Common myeloid progenitor, CD34-positive (primary cell): Measurements from ENCODE around the gene SCART1.
"Not testable (repeated sequence)": the region's sequence is repeated elsewhere in the genome, so short reads cannot be mapped to it uniquely, and the experiment has no call there.

Experiments used
- CTCF ChIA-PET: fragments of 350-600 bp; sonication (Branson Sonifier 250); formaldehyde crosslinking; loops from one replicate; lab custom pipeline; 2021; ENCODE audit warnings: antibody characterized with exemption; lab: Charles Lee
- POLR2A ChIA-PET: fragments of 350-600 bp; sonication (Branson Sonifier 250); formaldehyde crosslinking; loops from one replicate; lab custom pipeline; 2021; ENCODE audit warnings: antibody characterized with exemption; lab: Charles Lee
- DNase-seq, 3 donors: peaks; one replicate each; pipeline versions ENCODE4 v3.0.0 to v3.0.0-alpha.2; 2013
- H3K27ac ChIP-seq, 2 experiments: 1 replicate in 1 of 2; 2 replicates in 1 of 2; pipeline ENCODE4 v1.7.0; 2013; ENCODE audit warnings: inconsistent platforms in 2 of 2, low read length in 2 of 2, mild to moderate bottlenecking in 2 of 2, low read depth in 1 of 2, moderate library complexity in 1 of 2; ENCODE audit not compliant: severe bottlenecking in 2 of 2, insufficient read depth in 1 of 2, poor library complexity in 1 of 2
- H3K27me3 ChIP-seq, 5 experiments: replicated peaks in 2 of 5; 1 replicate in 3 of 5; 2 replicates in 2 of 5; pipeline versions ENCODE4 v1.6.1 to v1.7.0; 2013; ENCODE audit warnings: low read length in 4 of 5, mild to moderate bottlenecking in 2 of 5, moderate library complexity in 2 of 5, inconsistent platforms in 1 of 5; ENCODE audit not compliant: insufficient read depth in 5 of 5, control insufficient read depth in 4 of 5
- H3K36me3 ChIP-seq, 4 experiments: 1 replicate in 2 of 4; 2 replicates in 2 of 4; pipeline versions ENCODE4 v1.6.1 to v1.7.0; 2013; ENCODE audit warnings: low read length in 3 of 4, control low read depth in 1 of 4, mild to moderate bottlenecking in 1 of 4; ENCODE audit not compliant: control insufficient read depth in 4 of 4, insufficient read depth in 4 of 4
- H3K4me1 ChIP-seq, 4 experiments: 1 replicate in 3 of 4; 2 replicates in 1 of 4; pipeline versions ENCODE4 v1.6.1 to v1.7.1; 2013; ENCODE audit warnings: low read length in 3 of 4, mild to moderate bottlenecking in 3 of 4, control low read depth in 1 of 4, inconsistent platforms in 1 of 4, moderate library complexity in 1 of 4; ENCODE audit not compliant: control insufficient read depth in 4 of 4, insufficient read depth in 4 of 4; ENCODE audit errors: control extremely low read depth in 1 of 4
- H3K4me3 ChIP-seq, 7 experiments: 1 replicate in 4 of 7; 2 replicates in 3 of 7; pipeline versions ENCODE4 v1.5.1 to v1.7.0; 2013; ENCODE audit warnings: mild to moderate bottlenecking in 7 of 7, low read length in 6 of 7, moderate library complexity in 6 of 7, inconsistent platforms in 2 of 7, low read depth in 2 of 7, control low read depth in 1 of 7; ENCODE audit not compliant: insufficient read depth in 4 of 7, control insufficient read depth in 1 of 7; ENCODE audit errors: extremely low read depth in 1 of 7
- H3K9me3 ChIP-seq, 5 experiments: 1 replicate in 4 of 5; 2 replicates in 1 of 5; pipeline versions ENCODE4 v1.6.1 to v1.7.1; 2013; ENCODE audit warnings: low read length in 4 of 5, mild to moderate bottlenecking in 2 of 5, inconsistent platforms in 1 of 5, low read depth in 1 of 5, moderate library complexity in 1 of 5; ENCODE audit not compliant: control insufficient read depth in 4 of 5, insufficient read depth in 2 of 5; ENCODE audit errors: control extremely low read depth in 1 of 5
- WGBS: methylation state at CpG from one replicate; pipeline ENCODE4 v1.1.5; 2013; ENCODE audit not compliant: insufficient coverage; 5-methylcytosine and 5-hydroxymethylcytosine counted together

Gene SCART1

DNA sequence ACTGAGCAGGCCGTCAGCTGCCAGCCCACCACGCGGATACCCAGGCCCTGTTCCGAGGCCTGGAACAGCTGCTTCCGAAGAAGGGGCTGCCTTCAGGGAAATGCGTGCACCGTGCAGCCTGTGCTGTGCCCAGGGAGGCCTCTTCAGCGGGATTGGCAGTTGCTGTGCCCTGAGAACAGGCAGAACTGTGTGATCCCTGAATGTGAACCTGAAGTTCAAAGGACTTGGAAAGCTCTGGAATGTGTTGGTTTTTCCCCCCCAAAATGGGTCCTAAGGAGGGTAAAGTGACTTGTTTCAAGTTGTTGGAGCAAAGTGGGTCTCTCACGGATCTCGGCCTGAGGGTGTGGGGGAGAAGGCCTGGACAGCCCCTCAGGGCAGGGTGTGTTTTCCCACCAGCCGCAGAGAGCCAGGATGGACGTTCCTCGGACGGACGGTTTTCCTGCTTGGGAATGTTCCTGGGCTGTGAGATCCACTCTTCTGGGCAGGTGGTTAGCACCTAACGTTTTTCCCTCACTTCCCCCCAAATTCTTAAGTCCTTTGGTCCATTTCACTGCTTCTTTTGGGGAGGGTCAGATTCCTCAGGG, 31.4 kb upstream of the SCART1 start:
- Histone ChIP-seq H3K4me3 (no peak overlapping the region), H3K36me3 (peaks cover 0 to 34% (median 15%) of the 10 kb centered on the region in 4 experiments), H3K9me3 (no peaks in the 10 kb centered on the region), H3K4me1 (peaks cover 0 to 8% (median 3%) of the 10 kb centered on the region in 4 experiments), H3K27me3 (peaks cover 0 to 24% (median 9%) of the 10 kb centered on the region in 5 experiments), H3K27ac (no peak overlapping the region)
- CTCF ChIA-PET, result no interaction called here
- POLR2A ChIA-PET, result no interaction called here
- no peak for DNase-seq
- WGBS, result 97% methylated on average over 15 of the region's 16 CpGs

DNA sequence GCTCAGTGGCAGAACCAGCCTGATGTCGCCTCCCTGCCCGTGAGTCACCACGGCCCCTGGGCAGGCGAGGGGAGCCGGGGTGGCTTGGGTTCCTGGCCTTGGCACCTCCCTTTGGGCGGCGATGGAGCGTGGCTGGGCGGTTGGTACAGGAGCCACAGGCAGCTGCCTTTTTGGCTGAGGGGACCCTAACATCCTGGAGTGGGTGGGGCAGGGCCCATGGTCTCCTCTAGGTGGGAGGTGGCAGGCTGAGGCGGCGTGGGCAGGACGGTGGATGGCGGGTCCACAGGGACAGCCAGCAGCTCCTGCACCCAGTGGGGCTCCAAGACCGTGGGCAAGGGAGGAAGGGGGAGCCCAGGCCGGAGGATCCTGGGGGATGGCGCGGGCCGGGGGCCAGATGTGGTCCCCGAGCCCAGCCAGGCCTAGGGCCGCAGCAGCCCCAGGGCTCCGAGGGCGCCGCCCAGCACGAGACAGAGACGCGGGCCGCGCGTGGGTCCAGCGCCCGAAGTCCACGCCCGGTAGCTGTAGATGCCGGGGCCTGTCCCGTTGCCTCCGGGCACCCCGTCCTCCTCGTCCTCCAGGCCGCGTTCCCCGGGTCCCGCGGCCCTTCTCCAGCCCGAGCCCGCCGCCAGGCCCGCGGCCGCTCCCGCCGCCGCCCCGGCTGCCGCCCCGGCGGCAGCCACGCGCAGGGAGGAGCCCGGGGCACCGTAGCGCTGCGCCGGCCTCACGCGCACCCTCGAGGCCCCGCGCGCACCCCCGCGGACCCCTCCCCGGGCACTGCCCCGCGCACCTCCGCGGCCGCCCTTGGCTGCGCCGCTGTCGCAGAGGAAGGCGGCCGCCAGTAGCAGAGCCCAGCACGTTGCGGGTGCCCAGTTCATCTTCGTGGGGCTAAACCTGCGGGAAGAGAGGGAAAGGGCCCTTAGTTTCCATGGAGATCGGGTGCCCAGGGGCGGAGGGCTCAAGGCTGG, 30.7 kb upstream of the SCART1 start:
- no peaks in the 10 kb centered on the region for H3K9me3 ChIP-seq
- 24% methylated on average over 65 of the region's 88 CpGs for WGBS
- peaks cover 0 to 34% (median 15%) of the 10 kb centered on the region in 4 experiments for H3K36me3 ChIP-seq
- CTCF ChIA-PET, result no interaction called here
- H3K4me1 ChIP-seq, result peaks cover 0 to 8% (median 3%) of the 10 kb centered on the region in 4 experiments
- H3K27me3 ChIP-seq, result peaks cover 0 to 24% (median 9%) of the 10 kb centered on the region in 5 experiments
- peak in 2 of 3 donors; percentile 26 to 35 for DNase-seq
- H3K4me3 ChIP-seq, result no peak overlapping the region
- POLR2A ChIA-PET, result no interaction called here
- no peak overlapping the region for H3K27ac ChIP-seq

DNA sequence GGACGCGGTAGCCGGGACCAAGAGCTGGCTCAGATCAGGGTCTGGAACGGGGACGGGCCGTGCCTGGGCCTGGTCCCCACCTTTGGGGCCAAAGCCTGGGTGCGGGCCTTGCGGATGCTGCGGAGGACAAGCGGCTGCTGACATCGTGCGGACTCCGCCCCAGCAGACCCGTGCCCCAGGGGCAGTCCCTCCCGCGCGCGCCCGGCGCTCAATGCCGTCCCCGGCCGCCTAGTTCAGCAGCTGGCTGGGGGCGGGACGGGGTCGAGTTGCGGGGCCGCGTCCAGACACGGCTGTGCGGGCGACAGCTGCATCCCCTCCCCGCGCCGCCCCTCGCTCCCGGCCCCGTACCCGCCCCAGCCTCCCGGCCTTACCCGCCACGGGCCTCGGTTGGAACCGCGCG, 29.6 kb upstream of the SCART1 start:
- H3K27ac ChIP-seq, DNase-seq, CTCF ChIA-PET, H3K4me3 ChIP-seq, H3K9me3 ChIP-seq, POLR2A ChIA-PET, H3K4me1 ChIP-seq: not testable (repeated sequence)
- WGBS, result no CpG with 5 or more reads among the region's 46 CpGs
- peaks cover 0 to 24% (median 10%) of the 10 kb centered on the region in 4 experiments for H3K36me3 ChIP-seq
- H3K27me3 ChIP-seq, result peaks cover 0 to 24% (median 9%) of the 10 kb centered on the region in 5 experiments

DNA sequence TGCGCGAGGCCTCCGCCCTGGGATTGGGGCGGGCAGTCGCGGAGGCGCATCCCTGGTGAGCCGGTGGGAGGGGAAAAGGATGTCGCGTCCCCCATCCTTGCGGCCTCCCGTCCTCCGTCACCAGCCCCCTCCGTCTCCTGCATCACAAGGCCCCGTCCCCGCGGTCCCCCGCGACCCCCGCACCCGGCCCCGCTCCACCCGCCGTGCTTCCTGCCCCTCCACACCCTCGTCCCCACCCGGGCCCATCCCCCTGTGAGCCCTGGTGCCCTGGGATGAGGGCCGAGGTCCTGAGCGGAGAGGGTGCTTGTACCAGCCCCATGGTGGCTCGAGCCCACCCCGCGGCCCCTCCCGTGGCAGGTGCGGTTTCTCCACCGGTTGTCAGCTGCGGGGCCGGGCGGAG, 29.1 kb upstream of the SCART1 start, which contains the start of gene SPRN:
TSS of gene SPRN (minus strand) at position 25 of the 400 bp plus-strand sequence. CDS start 944 bp downstream, outside the sequence.
- DNase-seq, H3K27ac ChIP-seq, CTCF ChIA-PET, H3K4me3 ChIP-seq, H3K9me3 ChIP-seq, H3K4me1 ChIP-seq, POLR2A ChIA-PET: not testable (repeated sequence)
- Histone ChIP-seq H3K36me3 (peaks cover 0 to 19% (median 8%) of the 10 kb centered on the region in 4 experiments), H3K27me3 (peaks cover 0 to 24% (median 9%) of the 10 kb centered on the region in 5 experiments)
- WGBS, result no CpG with 5 or more reads among the region's 37 CpGs

DNA sequence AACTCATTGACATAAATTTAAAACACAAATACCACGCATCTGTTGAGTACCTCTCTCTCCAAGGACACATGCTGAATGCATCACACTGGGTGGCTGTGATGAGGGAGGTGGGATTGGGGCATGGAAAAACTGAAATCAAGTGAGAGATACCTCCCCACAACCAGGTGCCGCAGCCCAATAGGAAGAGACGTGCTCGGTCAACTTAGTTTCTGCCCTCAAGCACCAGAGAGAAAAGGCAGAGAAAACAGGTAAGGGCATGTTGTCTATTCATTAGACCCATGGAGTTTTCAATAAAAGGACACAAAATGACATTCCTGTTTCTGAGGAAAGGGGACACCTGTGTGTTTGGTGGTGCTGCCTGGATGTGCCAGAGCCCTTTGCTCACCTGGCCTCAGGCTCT, 24.2 kb upstream of the SCART1 start:
- POLR2A ChIA-PET, H3K4me1 ChIP-seq, H3K36me3 ChIP-seq, DNase-seq, H3K27ac ChIP-seq, H3K27me3 ChIP-seq, H3K4me3 ChIP-seq, CTCF ChIA-PET, H3K9me3 ChIP-seq: not testable (repeated sequence)
- no CpG with 5 or more reads among the region's 4 CpGs for WGBS

DNA sequence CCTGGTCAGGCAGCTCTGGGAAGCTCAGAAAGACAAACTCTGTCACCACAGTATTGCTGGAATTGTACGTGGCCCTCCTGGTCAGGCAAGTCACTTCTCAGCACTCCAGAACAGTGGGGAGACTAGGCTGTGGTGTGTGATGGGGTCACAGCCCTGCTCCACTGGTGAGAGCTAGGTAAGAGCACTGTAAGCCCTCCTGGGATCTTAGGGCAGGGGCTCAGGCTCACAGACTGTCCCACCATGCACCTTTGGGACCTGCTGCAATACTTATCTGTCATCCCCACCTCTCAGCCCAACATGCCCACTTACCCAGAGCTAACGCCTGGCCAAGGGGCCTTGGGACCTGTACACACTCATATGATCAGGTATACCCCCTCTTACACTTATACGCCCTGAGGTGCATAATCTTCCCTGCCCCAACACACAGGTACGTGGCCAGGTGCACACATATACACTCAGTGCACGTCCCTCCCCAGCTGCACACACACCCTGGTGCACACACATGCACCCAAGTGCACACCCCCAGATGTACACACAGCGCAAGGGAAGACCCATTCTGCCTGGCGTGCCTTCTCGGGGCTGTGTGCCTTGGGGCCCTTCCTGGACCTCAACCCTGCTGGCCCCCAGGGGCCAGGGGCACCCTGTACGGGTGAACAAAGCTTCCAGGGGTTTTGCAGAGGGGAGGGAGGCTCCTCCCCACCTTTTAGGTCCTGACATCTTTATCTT, 21.7 kb upstream of the SCART1 start:
- H3K9me3 ChIP-seq, H3K27ac ChIP-seq, H3K27me3 ChIP-seq, POLR2A ChIA-PET, H3K4me3 ChIP-seq, DNase-seq, H3K36me3 ChIP-seq, CTCF ChIA-PET, H3K4me1 ChIP-seq: not testable (repeated sequence)
- WGBS, result no CpG with 5 or more reads among the region's 9 CpGs
